ENCODE measurements around the gene ADRM1. TPM values are rescaled to one million over a fixed set of nuclear protein-coding genes. Genes with fewer than 3 reads are reported as not detected.

Gene ADRM1
- total RNA-seq, 4 donors from 2014 or later, result 84.7 to 155 (median 146) TPM

DNA sequence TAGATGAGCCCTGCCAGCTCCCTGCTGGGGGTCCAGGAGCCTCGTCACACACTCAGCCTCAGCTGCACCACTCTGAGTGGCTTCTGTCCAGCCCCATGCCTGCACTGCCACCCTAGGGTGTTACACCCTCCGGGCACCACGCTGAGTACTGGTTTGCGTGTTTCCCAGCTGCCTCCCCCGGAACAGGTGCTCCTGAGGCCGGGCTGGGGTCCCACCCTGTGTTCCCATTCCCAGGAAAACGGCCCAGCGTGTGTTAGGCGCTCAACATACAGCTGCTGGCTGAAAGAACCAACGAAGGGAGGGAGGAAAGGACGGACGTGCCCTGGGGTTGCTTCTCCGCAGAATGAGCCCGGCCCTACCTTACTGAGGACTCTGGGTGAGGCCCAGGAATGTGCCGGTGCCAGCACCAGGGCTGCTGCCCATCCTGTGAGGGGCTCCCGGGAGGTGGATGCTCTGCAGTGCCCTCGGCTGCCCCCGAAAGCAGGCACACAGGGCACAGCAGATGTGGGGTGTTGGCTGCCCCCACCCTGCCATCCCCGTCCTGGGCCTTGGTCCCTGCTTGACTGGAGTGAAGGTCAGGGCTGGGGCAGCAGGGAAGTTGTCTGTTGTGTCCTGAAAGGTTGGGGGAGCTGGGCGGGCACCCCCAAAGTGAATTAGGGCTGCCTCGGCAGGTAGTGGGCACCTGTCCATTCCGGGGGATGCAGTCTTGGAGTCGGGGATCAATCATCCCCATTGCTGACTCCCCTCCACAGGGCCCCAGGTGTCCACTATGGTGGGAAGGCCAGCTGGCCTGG lies 48.0 kb downstream of the ADRM1 start:
- peaks cover 61% of the 10 kb centered on the region for H3K4me1 ChIP-seq

DNA sequence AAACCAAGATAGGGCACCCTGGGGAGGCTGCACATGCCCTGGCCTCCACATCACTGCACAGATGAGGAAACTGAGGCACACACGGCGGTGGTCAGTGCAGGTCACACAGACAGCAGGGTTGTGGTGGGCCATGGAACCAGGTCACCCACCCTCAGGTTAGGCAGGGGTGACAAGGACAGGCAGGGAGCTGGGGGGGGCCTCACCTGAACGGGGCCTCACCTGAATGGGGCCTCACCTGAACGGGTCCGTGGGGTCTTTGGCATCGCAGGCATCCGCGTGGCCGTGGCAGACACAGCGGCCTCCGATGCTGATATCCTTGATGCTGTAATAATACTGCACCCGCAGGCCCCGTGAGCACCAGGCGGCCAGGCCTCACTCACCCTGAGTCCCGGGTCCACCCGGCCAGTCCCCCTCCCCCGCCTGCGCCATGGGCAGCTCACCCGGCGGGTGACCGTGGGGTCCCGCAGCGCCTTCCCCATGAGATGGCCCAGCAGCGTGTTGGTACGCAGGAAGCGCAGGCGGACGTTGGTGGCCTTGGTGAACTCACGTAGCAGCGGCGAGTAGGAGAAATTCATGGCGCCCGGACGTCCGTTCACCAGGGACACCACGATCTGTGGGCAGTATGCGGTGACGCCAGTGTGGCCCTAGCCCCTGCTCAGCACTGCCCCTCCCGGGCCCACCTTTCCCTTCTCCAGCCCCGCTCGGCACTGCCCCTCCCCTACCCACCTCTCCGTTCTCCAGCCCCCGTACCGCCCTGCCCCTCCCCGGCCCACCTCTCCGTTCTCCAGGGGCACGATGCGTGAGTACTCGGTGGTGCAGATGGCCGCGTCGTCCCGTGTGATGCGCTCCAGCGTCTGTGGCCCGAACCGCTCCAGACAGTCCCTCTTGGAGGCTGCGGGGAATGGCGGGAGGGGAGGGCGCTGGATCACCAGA lies 48.9 kb downstream of the ADRM1 start:
- Histone ChIP-seq H3K27ac (peak overlapping the region; percentile 86), H3K4me1 (peaks cover 70% of the 10 kb centered on the region), H3K27me3 (no peaks in the 10 kb centered on the region), H3K36me3 (peaks cover 22% of the 10 kb centered on the region), H3K9me3 (no peaks in the 10 kb centered on the region), H3K4me3 (no peak overlapping the region)
- DNase-seq (ENCODE audit: low spot score in 2 of 2), result no peak
- TF ChIP-seq POLR2AphosphoS5 (IDR thresholded peaks at IDR 0.05), result no peak
- TF ChIP-seq POLR2A (IDR thresholded peaks at IDR 0.05), result no peak
- no peak for TF ChIP-seq EP300 (IDR thresholded peaks at IDR 0.05)
- TF ChIP-seq, protein P1, sequence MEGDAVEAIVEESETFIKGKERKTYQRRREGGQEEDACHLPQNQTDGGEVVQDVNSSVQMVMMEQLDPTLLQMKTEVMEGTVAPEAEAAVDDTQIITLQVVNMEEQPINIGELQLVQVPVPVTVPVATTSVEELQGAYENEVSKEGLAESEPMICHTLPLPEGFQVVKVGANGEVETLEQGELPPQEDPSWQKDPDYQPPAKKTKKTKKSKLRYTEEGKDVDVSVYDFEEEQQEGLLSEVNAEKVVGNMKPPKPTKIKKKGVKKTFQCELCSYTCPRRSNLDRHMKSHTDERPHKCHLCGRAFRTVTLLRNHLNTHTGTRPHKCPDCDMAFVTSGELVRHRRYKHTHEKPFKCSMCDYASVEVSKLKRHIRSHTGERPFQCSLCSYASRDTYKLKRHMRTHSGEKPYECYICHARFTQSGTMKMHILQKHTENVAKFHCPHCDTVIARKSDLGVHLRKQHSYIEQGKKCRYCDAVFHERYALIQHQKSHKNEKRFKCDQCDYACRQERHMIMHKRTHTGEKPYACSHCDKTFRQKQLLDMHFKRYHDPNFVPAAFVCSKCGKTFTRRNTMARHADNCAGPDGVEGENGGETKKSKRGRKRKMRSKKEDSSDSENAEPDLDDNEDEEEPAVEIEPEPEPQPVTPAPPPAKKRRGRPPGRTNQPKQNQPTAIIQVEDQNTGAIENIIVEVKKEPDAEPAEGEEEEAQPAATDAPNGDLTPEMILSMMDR (IDR thresholded peaks at IDR 0.05), result no peak
- WGBS, result 73% methylated on average over 45 of the region's 60 CpGs

More for the DNA sequence above, 48.0 kb downstream of the ADRM1 start:
- Histone ChIP-seq H3K27me3 (no peaks in the 10 kb centered on the region), H3K9me3 (no peaks in the 10 kb centered on the region), H3K27ac (peak overlapping the region; percentile 86), H3K4me3 (no peak overlapping the region), H3K36me3 (peaks cover 31% of the 10 kb centered on the region)
- DNase-seq (ENCODE audit: low spot score in 2 of 2), result no peak
- WGBS, result 42% methylated on average over 7 of the region's 23 CpGs
- TF ChIP-seq POLR2A (IDR thresholded peaks at IDR 0.05) (no peak), POLR2AphosphoS5 (IDR thresholded peaks at IDR 0.05) (no peak), EP300 (IDR thresholded peaks at IDR 0.05) (no peak)
- TF ChIP-seq, protein P1 (IDR thresholded peaks at IDR 0.05), result no peak

DNA sequence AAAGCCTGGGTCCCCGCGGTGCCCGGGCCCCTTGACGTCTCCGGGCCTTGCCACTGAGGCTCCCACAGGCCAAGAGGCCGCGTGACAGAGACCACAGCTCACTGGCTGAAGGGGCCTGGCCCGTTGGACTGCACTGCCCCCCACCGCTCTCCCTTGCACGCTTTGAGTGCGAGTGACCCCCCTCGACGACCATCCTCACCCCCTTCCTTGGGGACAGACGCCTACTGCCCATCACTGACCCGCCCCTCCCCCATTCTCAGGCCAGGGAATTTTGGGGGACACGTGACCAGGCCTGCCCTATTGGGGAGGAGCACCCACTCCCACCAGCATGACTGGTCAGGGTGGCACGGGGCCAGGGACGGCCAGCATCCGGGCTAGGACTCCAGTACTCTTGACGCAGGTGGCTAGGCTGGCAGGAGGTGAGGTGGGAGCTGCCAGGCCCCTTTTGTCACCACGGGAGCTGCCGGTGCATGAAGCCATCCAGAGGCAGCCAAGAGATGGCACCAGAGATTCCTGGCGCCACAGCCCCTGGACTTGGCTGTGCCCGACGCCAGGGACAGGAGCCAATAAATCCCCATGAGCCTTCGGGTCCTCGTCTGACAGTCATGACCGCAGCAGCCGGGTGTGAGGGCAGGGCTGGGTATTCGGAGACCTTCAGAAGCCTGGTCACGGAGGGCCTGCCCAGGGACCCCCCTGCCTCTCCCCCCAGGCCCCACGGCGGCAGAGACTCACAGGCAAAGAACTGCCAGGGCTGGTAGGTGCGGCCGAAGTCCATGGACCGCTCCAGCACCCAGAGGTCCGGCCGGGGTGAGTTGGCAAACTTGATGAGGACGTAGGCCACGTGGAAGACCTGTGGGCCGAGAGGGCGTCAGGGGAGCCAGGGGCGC lies 49.8 kb downstream of the ADRM1 start:
- no peak for DNase-seq (ENCODE audit: low spot score in 2 of 2)
- no peak overlapping the region for H3K4me3 ChIP-seq
- H3K27me3 ChIP-seq, result no peaks in the 10 kb centered on the region
- 81% methylated on average over 10 of the region's 43 CpGs for WGBS
- no peaks in the 10 kb centered on the region for H3K9me3 ChIP-seq
- H3K36me3 ChIP-seq, result peaks cover 13% of the 10 kb centered on the region
- TF ChIP-seq POLR2A (IDR thresholded peaks at IDR 0.05) (no peak), EP300 (IDR thresholded peaks at IDR 0.05) (no peak), POLR2AphosphoS5 (IDR thresholded peaks at IDR 0.05) (no peak)
- TF ChIP-seq, protein P1 (IDR thresholded peaks at IDR 0.05), result no peak
- peak overlapping the region; percentile 57 for H3K27ac ChIP-seq
- H3K4me1 ChIP-seq, result peaks cover 80% of the 10 kb centered on the region

DNA sequence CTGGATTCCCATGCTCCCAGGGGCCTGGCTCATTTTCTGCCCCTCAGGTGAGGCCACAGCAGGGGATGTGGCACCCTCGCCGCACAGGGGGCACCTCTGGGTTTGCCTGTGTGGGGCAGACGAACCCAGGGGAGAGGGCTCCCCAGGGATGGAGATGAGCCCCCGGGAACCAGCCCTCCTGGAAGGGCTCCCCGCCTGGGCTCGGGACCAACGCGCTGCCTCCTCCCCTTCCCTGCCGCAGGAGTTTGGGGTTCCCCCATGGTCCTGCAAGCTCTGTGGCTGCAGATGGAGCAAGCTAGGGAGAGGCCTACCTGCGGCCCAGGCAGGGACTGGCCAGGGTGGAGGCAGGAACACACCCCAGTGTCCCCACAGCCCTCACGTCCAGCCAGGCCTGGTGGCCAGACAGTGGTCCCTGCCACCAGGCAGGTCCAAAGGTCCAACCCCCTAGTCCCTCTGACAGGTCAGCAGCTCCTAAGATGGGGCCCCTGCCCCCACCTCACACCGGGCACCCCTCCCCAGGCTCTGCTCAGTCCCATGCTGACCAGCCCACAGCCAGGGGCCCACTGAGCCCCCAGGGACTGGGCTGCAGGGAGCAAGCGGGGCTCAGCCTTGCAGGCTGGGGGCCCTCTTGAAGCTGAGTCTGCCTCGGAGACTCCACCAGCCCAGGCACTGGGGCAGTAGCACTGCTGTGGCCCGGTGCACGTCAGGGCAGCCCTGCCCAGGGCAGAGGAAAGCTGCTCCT lies 50.7 kb downstream of the ADRM1 start:
- Histone ChIP-seq H3K9me3 (no peaks in the 10 kb centered on the region), H3K4me1 (peaks cover 88% of the 10 kb centered on the region), H3K4me3 (no peak overlapping the region), H3K27me3 (no peaks in the 10 kb centered on the region), H3K27ac (peak overlapping the region; percentile 57), H3K36me3 (peaks cover 12% of the 10 kb centered on the region)
- whole genome bisulfite sequencing, result 41% methylated on average over 7 of the region's 16 CpGs
- no peak for TF ChIP-seq POLR2A (IDR thresholded peaks at IDR 0.05)
- DNase-seq (ENCODE audit: low spot score in 2 of 2), result no peak
